Pulmonary artery endothelial cell (primary cell): ENCODE data around the gene PSMB7. TPM values are rescaled to one million over a fixed set of nuclear protein-coding genes. Genes with fewer than 3 reads are reported as not detected.

Experiments
- DNase-seq: peaks from one replicate; pipeline ENCODE4 v3.0.0-alpha.2; 2011; ENCODE audit warnings: low read depth, low spot score
- total RNA-seq: library from RNA; depleted of rRNA; stranded (reverse); fragments of >200 nt; gene quantifications from 2 replicates; pipeline ENCODE4 v1.2.3, GENCODE V29; 2014

The PSMB7 gene
- total RNA-seq, 1 donor from 2014 or later, result 325 TPM

GRCh38 chr9:124303762-124304161 is 111.5 kb downstream of the PSMB7 start:
- no peak for DNase-seq

Other genes with a start within 250 kb of the PSMB7 start
- gene NEK6, start 157.5 kb downstream of the PSMB7 start, total RNA-seq, result 37.5 and 46.9 TPM in 2 replicates
- gene ADGRD2, start 35.0 kb upstream of the PSMB7 start, total RNA-seq, result not detected in 2 replicates
- gene NR5A1, start 92.0 kb upstream of the PSMB7 start, total RNA-seq, result not detected in 2 replicates